A375 (cell line): ENCODE data around the gene UBE2E3. TPM values are rescaled to one million over a fixed set of nuclear protein-coding genes. Genes with fewer than 3 reads are reported as not detected.

Experiments used
- total RNA-seq: library from RNA; depleted of rRNA; stranded (reverse); fragments of >200 nt; shearing (Covaris generic); gene quantifications from 2 replicates; pipeline ENCODE4 v1.2.3, GENCODE V29; 2014; rRNA removed

UBE2E3 gene
- total RNA-seq, result 57.1 and 76.4 TPM in 2 replicates

DNA sequence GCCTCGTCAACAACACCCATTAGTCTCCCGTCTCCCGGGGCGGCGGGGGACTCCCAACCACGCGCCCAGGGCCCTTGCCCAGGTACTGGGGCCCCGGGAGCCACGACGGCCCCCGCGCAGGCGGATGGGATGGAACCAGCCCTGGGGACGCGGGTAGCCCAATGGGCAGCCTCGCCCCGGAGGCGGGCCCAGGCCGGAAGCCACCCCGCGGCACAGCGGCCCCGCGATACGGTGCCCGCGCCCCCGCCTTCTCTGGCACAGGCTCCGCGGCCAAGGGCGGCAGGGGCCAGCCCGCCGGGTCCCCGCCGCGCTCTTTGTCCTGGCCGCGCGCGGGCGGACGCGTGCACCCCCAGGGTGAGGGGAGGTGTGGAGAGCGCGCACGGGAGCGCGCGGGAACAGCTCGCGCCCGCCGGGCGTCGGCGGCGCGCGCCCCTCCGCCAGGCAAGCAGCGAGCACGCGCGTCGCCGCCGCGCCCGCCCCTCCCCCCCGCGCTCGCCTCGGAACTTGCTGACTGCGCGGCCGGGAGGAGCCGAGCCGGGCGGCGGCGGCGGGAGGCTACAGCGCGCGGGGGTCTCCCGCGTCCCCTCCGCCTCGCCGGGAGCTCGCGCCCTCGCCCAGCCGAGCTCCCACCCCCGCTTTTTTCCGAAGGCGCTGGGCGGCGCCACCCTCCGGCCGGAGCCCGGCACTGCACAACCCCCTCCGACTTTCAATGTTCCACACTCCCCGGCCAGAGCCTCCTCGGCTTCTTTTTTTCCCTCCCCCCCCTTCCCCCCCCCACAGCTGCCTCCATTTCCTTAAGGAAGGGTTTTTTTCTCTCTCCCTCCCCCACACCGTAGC lies at the start of gene UBE2E3:
Gene UBE2E3, plus strand, starts transcription at position 500 of the 837 bp plus-strand sequence. CDS start 1,438 bp downstream, outside the sequence.

